Measurements from ENCODE around the gene KRT222.

Gene KRT222

DNA sequence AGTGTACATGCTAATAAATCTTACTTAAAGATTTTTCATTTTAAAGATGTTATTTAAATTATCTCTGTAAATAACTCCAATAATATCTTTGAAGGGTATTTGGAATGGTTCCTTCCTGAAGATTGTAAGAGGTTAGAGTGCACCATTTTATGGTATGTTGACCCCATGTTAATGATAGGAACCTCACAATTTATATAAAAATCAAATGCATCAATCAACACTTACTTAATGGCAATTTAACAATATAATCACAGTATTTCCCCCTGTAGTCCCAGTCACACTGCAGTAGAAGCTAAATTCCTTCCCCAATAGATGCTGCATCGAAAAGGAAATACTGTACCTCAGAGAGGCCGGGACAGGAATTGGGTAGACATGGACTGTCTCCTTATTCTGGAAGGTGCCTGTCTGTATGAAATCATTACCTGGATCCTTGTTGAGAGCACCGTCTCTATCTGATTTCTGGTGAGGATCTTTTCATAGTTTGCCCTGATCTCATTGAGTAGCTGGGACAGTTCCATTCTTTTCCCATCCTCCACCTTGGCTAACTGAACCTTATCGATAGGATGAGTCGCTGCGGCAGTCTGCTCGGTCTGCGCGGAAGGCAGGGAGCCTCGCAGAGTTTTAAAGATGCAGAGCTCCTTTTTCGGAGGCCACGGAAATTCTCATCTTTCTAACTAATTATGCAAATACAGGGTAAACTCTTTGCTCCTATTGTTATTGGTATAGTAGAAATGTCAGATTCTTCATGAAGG lies at the start of gene KRT222:
Gene KRT222 (minus strand): TSS at position 596 of the 752 bp plus-strand sequence. CDS start 78 bp downstream, at position 518.
- no peak within 1 kb of the TSS for H3K27ac ChIP-seq (ENCODE audit: low read depth in 2 of 2, low read length in 2 of 2)
- H3K4me1 ChIP-seq (ENCODE audit: control insufficient read depth in 2 of 2, insufficient read depth in 2 of 2, low read length in 2 of 2): no peaks in the 10 kb centered on the region
- peak within 1 kb of the TSS; percentile 17 to 55 for H3K4me3 ChIP-seq (ENCODE audit: low read length in 2 of 2)
- H3K27me3 ChIP-seq (ENCODE audit: control insufficient read depth in 2 of 2, insufficient read depth in 2 of 2, low read length in 2 of 2): peaks cover 12 to 18% of the 10 kb centered on the region in 2 donors
- H3K9ac ChIP-seq (ENCODE audit: low read depth in 1 of 2, low read length in 2 of 2): no peak within 1 kb of the TSS
- H3K9me3 ChIP-seq (ENCODE audit: control insufficient read depth in 2 of 2, low read length in 2 of 2): no peaks in the 10 kb centered on the region
- no peaks in the 10 kb centered on the region for H3K36me3 ChIP-seq (ENCODE audit: control insufficient read depth in 2 of 2, insufficient read depth in 2 of 2, low read length in 2 of 2)

DNA sequence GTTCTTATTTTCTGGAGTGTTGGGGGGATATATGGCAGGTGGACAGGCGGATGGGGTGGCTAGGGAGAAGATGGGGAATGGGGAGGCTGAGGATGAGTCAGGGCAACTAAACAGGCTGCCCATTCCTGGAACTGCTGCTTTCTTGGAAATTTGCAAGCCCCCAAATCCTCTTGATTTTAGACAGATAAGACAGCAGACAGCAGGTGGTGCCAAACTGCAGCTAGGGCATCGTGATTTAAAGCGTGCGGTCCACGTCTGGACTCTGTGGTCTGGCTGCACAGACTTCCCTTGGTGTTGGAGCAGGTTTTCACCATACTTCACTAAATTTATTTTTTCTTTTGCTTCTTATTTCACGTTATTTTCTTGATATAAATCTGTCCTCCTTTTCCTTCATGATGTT lies 49.5 kb upstream of the KRT222 start:
- Histone ChIP-seq H3K36me3 (ENCODE audit: control insufficient read depth in 2 of 2, insufficient read depth in 2 of 2, low read length in 2 of 2) (no peaks in the 10 kb centered on the region), H3K4me1 (ENCODE audit: control insufficient read depth in 2 of 2, insufficient read depth in 2 of 2, low read length in 2 of 2) (no peaks in the 10 kb centered on the region), H3K9me3 (ENCODE audit: control insufficient read depth in 2 of 2, low read length in 2 of 2) (no peaks in the 10 kb centered on the region), H3K27ac (ENCODE audit: low read depth in 2 of 2, low read length in 2 of 2) (no peak overlapping the region), H3K27me3 (ENCODE audit: control insufficient read depth in 2 of 2, insufficient read depth in 2 of 2, low read length in 2 of 2) (peaks cover 3 to 4% of the 10 kb centered on the region in 2 donors), H3K9ac (ENCODE audit: low read depth in 1 of 2, low read length in 2 of 2) (no peak overlapping the region), H3K4me3 (ENCODE audit: low read length in 2 of 2) (no peak overlapping the region)

GRCh38 chr17:40707745-40708144 lies 42.8 kb upstream of the KRT222 start:
- no peaks in the 10 kb centered on the region for H3K4me1 ChIP-seq (ENCODE audit: control insufficient read depth in 2 of 2, insufficient read depth in 2 of 2, low read length in 2 of 2)
- H3K9ac ChIP-seq (ENCODE audit: low read depth in 1 of 2, low read length in 2 of 2): no peak overlapping the region
- peaks cover 2 to 4% of the 10 kb centered on the region in 2 donors for H3K27me3 ChIP-seq (ENCODE audit: control insufficient read depth in 2 of 2, insufficient read depth in 2 of 2, low read length in 2 of 2)
- H3K4me3 ChIP-seq (ENCODE audit: low read length in 2 of 2): no peak overlapping the region
- H3K36me3 ChIP-seq (ENCODE audit: control insufficient read depth in 2 of 2, insufficient read depth in 2 of 2, low read length in 2 of 2): no peaks in the 10 kb centered on the region
- H3K27ac ChIP-seq (ENCODE audit: low read depth in 2 of 2, low read length in 2 of 2): no peak overlapping the region
- H3K9me3 ChIP-seq (ENCODE audit: control insufficient read depth in 2 of 2, low read length in 2 of 2): no peaks in the 10 kb centered on the region

DNA sequence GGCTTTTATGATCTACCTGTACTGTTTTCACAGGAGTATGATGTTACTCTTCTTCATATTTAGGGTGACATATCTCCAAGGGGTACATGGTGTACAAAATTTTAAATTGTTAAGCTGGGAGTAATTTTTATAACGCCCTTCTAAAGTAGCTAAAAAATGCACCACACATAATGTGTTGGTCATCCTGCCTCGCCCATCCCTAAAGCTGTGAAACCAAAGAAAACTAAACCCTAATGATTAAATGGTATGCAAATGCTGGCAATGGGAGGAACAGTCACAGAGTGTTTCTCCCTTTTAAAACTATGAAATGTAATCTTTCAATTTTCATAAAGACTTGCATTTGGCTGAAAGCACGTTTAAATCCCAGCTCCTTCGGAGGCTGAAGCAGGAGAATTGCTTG lies 40.6 kb upstream of the KRT222 start:
- no peaks in the 10 kb centered on the region for H3K9me3 ChIP-seq (ENCODE audit: control insufficient read depth in 2 of 2, low read length in 2 of 2)
- H3K4me3 ChIP-seq (ENCODE audit: low read length in 2 of 2): no peak overlapping the region
- H3K36me3 ChIP-seq (ENCODE audit: control insufficient read depth in 2 of 2, insufficient read depth in 2 of 2, low read length in 2 of 2): no peaks in the 10 kb centered on the region
- peaks cover 4 to 5% of the 10 kb centered on the region in 2 donors for H3K27me3 ChIP-seq (ENCODE audit: control insufficient read depth in 2 of 2, insufficient read depth in 2 of 2, low read length in 2 of 2)
- H3K4me1 ChIP-seq (ENCODE audit: control insufficient read depth in 2 of 2, insufficient read depth in 2 of 2, low read length in 2 of 2): no peaks in the 10 kb centered on the region
- no peak overlapping the region for H3K9ac ChIP-seq (ENCODE audit: low read depth in 1 of 2, low read length in 2 of 2)
- H3K27ac ChIP-seq (ENCODE audit: low read depth in 2 of 2, low read length in 2 of 2): no peak overlapping the region

DNA sequence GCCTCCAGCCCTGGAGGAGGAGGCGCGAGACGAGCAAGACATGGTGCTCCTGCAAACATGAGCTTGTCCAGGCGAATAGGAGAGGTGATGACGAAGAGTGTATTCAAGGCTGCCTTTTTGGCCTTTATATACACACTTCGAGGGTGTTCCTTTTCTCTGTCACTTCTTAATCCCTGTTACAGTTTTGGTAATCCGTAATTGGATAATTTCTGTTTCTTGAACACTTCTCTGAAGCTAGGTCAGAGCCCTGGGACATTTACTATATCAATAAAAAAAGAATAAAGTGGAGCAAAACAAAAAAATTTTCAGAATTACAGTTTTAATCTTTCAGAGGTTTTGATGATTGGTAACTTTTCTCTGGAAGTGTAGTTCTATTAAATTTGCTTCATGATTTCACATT lies 38.7 kb upstream of the KRT222 start, which contains the start of gene KRT24:
Gene KRT24 (minus strand): TSS at position 101 of the 400 bp plus-strand sequence. CDS start 59 bp downstream, at position 42.
- H3K27me3 ChIP-seq (ENCODE audit: control insufficient read depth in 2 of 2, insufficient read depth in 2 of 2, low read length in 2 of 2): peaks cover 4 to 5% of the 10 kb centered on the region in 2 donors
- H3K4me3 ChIP-seq (ENCODE audit: low read length in 2 of 2): no peak within 1 kb of the TSS
- H3K27ac ChIP-seq (ENCODE audit: low read depth in 2 of 2, low read length in 2 of 2): no peak within 1 kb of the TSS
- no peaks in the 10 kb centered on the region for H3K4me1 ChIP-seq (ENCODE audit: control insufficient read depth in 2 of 2, insufficient read depth in 2 of 2, low read length in 2 of 2)
- H3K9ac ChIP-seq (ENCODE audit: low read depth in 1 of 2, low read length in 2 of 2): no peak within 1 kb of the TSS
- no peaks in the 10 kb centered on the region for H3K9me3 ChIP-seq (ENCODE audit: control insufficient read depth in 2 of 2, low read length in 2 of 2)
- no peaks in the 10 kb centered on the region for H3K36me3 ChIP-seq (ENCODE audit: control insufficient read depth in 2 of 2, insufficient read depth in 2 of 2, low read length in 2 of 2)

GRCh38 chr17:40702271-40702670 lies 37.3 kb upstream of the KRT222 start:
- no peak overlapping the region for H3K9ac ChIP-seq (ENCODE audit: low read depth in 1 of 2, low read length in 2 of 2)
- no peak overlapping the region for H3K27ac ChIP-seq (ENCODE audit: low read depth in 2 of 2, low read length in 2 of 2)
- H3K27me3 ChIP-seq (ENCODE audit: control insufficient read depth in 2 of 2, insufficient read depth in 2 of 2, low read length in 2 of 2): peaks cover 4 to 8% of the 10 kb centered on the region in 2 donors
- H3K36me3 ChIP-seq (ENCODE audit: control insufficient read depth in 2 of 2, insufficient read depth in 2 of 2, low read length in 2 of 2): no peaks in the 10 kb centered on the region
- no peaks in the 10 kb centered on the region for H3K4me1 ChIP-seq (ENCODE audit: control insufficient read depth in 2 of 2, insufficient read depth in 2 of 2, low read length in 2 of 2)
- no peak overlapping the region for H3K4me3 ChIP-seq (ENCODE audit: low read length in 2 of 2)
- H3K9me3 ChIP-seq (ENCODE audit: control insufficient read depth in 2 of 2, low read length in 2 of 2): no peaks in the 10 kb centered on the region

DNA sequence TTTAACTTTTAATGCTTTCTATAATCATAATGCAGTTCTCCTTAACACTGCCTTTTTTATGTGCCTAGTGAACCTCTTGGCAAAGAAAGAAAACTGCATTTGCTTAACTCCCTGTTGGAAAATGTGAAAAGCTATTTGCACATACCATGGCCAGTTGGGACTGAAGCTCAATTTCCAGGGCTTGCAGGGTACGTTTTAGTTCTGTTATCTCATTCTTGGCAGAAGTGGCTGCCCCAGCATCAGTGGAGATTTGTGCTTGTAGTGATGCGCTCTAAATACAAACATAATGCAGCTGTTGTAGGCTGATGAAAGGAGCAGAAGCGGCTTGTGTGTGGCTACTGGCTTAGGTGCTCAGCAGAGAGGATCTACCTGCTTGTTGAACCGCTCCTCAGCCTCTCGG lies 34.9 kb upstream of the KRT222 start:
- Histone ChIP-seq H3K9ac (ENCODE audit: low read depth in 1 of 2, low read length in 2 of 2) (no peak overlapping the region), H3K27me3 (ENCODE audit: control insufficient read depth in 2 of 2, insufficient read depth in 2 of 2, low read length in 2 of 2) (peaks cover 4 to 8% of the 10 kb centered on the region in 2 donors), H3K4me1 (ENCODE audit: control insufficient read depth in 2 of 2, insufficient read depth in 2 of 2, low read length in 2 of 2) (peaks cover 2 to 3% of the 10 kb centered on the region in 2 donors), H3K4me3 (ENCODE audit: low read length in 2 of 2) (no peak overlapping the region), H3K9me3 (ENCODE audit: control insufficient read depth in 2 of 2, low read length in 2 of 2) (no peaks in the 10 kb centered on the region), H3K27ac (ENCODE audit: low read depth in 2 of 2, low read length in 2 of 2) (no peak overlapping the region), H3K36me3 (ENCODE audit: control insufficient read depth in 2 of 2, insufficient read depth in 2 of 2, low read length in 2 of 2) (no peaks in the 10 kb centered on the region)

DNA sequence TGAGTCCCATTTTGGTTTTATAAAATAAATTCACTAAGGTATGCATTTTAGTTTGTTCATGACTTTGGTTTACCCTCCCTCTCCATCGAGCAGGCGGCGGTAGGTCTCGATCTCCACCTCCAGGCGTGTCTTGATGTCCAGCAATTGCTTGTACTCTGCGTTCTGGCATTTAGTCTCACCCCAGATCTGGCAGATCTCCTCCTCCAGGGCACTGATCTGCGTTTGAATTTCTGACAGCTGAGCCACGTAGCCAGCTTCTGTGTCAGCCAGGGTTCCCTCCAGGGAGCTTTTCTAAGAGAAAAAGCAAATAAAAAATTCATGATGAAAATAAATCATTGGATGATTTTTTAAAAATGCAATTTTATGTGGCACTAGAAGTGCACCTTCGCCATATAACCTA lies 34.4 kb upstream of the KRT222 start:
- Histone ChIP-seq H3K9me3 (ENCODE audit: control insufficient read depth in 2 of 2, low read length in 2 of 2) (no peaks in the 10 kb centered on the region), H3K27ac (ENCODE audit: low read depth in 2 of 2, low read length in 2 of 2) (no peak overlapping the region), H3K27me3 (ENCODE audit: control insufficient read depth in 2 of 2, insufficient read depth in 2 of 2, low read length in 2 of 2) (peaks cover 1 to 8% of the 10 kb centered on the region in 2 donors), H3K9ac (ENCODE audit: low read depth in 1 of 2, low read length in 2 of 2) (no peak overlapping the region), H3K36me3 (ENCODE audit: control insufficient read depth in 2 of 2, insufficient read depth in 2 of 2, low read length in 2 of 2) (no peaks in the 10 kb centered on the region), H3K4me1 (ENCODE audit: control insufficient read depth in 2 of 2, insufficient read depth in 2 of 2, low read length in 2 of 2) (peaks cover 2 to 3% of the 10 kb centered on the region in 2 donors), H3K4me3 (ENCODE audit: low read length in 2 of 2) (no peak overlapping the region)

- Histone ChIP-seq H3K4me3 (ENCODE audit: low read length in 2 of 2) (no peak overlapping the region), H3K9ac (ENCODE audit: low read depth in 1 of 2, low read length in 2 of 2) (no peak overlapping the region), H3K4me1 (ENCODE audit: control insufficient read depth in 2 of 2, insufficient read depth in 2 of 2, low read length in 2 of 2) (peaks cover 2 to 3% of the 10 kb centered on the region in 2 donors), H3K36me3 (ENCODE audit: control insufficient read depth in 2 of 2, insufficient read depth in 2 of 2, low read length in 2 of 2) (no peaks in the 10 kb centered on the region), H3K27me3 (ENCODE audit: control insufficient read depth in 2 of 2, insufficient read depth in 2 of 2, low read length in 2 of 2) (peaks cover 0 to 8% of the 10 kb centered on the region in 2 donors), H3K9me3 (ENCODE audit: control insufficient read depth in 2 of 2, low read length in 2 of 2) (no peaks in the 10 kb centered on the region), H3K27ac (ENCODE audit: low read depth in 2 of 2, low read length in 2 of 2) (no peak overlapping the region)
Measured at GRCh38 chr17:40697297-40697696, 32.3 kb upstream of the KRT222 start.

GRCh38 chr17:40696651-40697072 lies 31.7 kb upstream of the KRT222 start:
- H3K27ac ChIP-seq (ENCODE audit: low read depth in 2 of 2, low read length in 2 of 2): no peak overlapping the region
- H3K9ac ChIP-seq (ENCODE audit: low read depth in 1 of 2, low read length in 2 of 2): no peak overlapping the region
- H3K27me3 ChIP-seq (ENCODE audit: control insufficient read depth in 2 of 2, insufficient read depth in 2 of 2, low read length in 2 of 2): peaks cover 0 to 8% of the 10 kb centered on the region in 2 donors
- H3K9me3 ChIP-seq (ENCODE audit: control insufficient read depth in 2 of 2, low read length in 2 of 2): no peaks in the 10 kb centered on the region
- no peak overlapping the region for H3K4me3 ChIP-seq (ENCODE audit: low read length in 2 of 2)
- H3K36me3 ChIP-seq (ENCODE audit: control insufficient read depth in 2 of 2, insufficient read depth in 2 of 2, low read length in 2 of 2): no peaks in the 10 kb centered on the region
- H3K4me1 ChIP-seq (ENCODE audit: control insufficient read depth in 2 of 2, insufficient read depth in 2 of 2, low read length in 2 of 2): peaks cover 2 to 3% of the 10 kb centered on the region in 2 donors
